PC-3 (cell line): Measurements from ENCODE around the gene ESR2.

Experiments
- CTCF ChIP-seq: fragments of 300-600 bp; sonication (generic); conservative IDR thresholded peaks from 2 replicates; pipeline ENCODE4 v1.5.1; 2017; ENCODE audit warnings: antibody characterized with exemption, low read depth, mild to moderate bottlenecking, low read length
- EZH2 ChIP-seq: fragments of 300-600 bp; sonication (generic); IDR thresholded peaks from one replicate; pipeline ENCODE4 v1.6.1; 2017; ENCODE audit warnings: antibody characterized with exemption, mild to moderate bottlenecking, low read length; ENCODE audit not compliant: unreplicated experiment
- EZH2phosphoT487 ChIP-seq: fragments of 300-600 bp; sonication (generic); IDR thresholded peaks from 2 replicates; pipeline ENCODE4 v1.6.1; 2018; ENCODE audit warnings: mild to moderate bottlenecking, antibody characterized with exemption, low read length, borderline replicate concordance

GRCh38 chr14:64125270-64125669 is 168.9 kb downstream of the ESR2 start:
- TF ChIP-seq CTCF: no peak
- no peak for TF ChIP-seq EZH2
- TF ChIP-seq EZH2phosphoT487: no peak
